ENCODE results near the gene RTKN2.
"Not testable (repeated sequence)": the region's sequence is repeated elsewhere in the genome, so short reads cannot be mapped to it uniquely, and the experiment has no call there.

Gene RTKN2

GRCh38 chr10:62305813-62306212 is 37.2 kb upstream of the RTKN2 start:
- DNase-seq (ENCODE audit: low read depth), result no peak
- no peak overlapping the region for H3K4me3 ChIP-seq (replicated peaks; ENCODE audit: low read depth, low read length)
- no peak for TF ChIP-seq CTCF (IDR thresholded peaks at IDR 0.05; ENCODE audit: low read length, missing control alignments)

GRCh38 chr10:62303922-62304321 is 35.3 kb upstream of the RTKN2 start:
- H3K4me3 ChIP-seq (replicated peaks; ENCODE audit: low read depth, low read length), result no peak overlapping the region
- DNase-seq (ENCODE audit: low read depth), result no peak
- TF ChIP-seq CTCF (IDR thresholded peaks at IDR 0.05; ENCODE audit: low read length, missing control alignments), result no peak

GRCh38 chr10:62302760-62303159 is 34.1 kb upstream of the RTKN2 start:
- no peak for TF ChIP-seq CTCF (IDR thresholded peaks at IDR 0.05; ENCODE audit: low read length, missing control alignments)
- DNase-seq (ENCODE audit: low read depth), result no peak
- H3K4me3 ChIP-seq (replicated peaks; ENCODE audit: low read depth, low read length), result no peak overlapping the region

- DNase-seq (ENCODE audit: low read depth), result no peak
- no peak for TF ChIP-seq CTCF (IDR thresholded peaks at IDR 0.05; ENCODE audit: low read length, missing control alignments)
Measured at GRCh38 chr10:62297857-62298256, 29.2 kb upstream of the RTKN2 start.

GRCh38 chr10:62284221-62284620 is 15.6 kb upstream of the RTKN2 start:
- DNase-seq (ENCODE audit: low read depth), result no peak
- no peak for TF ChIP-seq CTCF (IDR thresholded peaks at IDR 0.05; ENCODE audit: low read length, missing control alignments)
- no peak overlapping the region for H3K4me3 ChIP-seq (replicated peaks; ENCODE audit: low read depth, low read length)

More at GRCh38 chr10:62297857-62298256, 29.2 kb upstream of the RTKN2 start:
- H3K4me3 ChIP-seq (replicated peaks; ENCODE audit: low read depth, low read length), result no peak overlapping the region

GRCh38 chr10:62281348-62281747 is 12.7 kb upstream of the RTKN2 start:
- DNase-seq (ENCODE audit: low read depth); H3K4me3 ChIP-seq (replicated peaks; ENCODE audit: low read depth, low read length): not testable (repeated sequence)

- not testable (repeated sequence) for H3K4me3 ChIP-seq (replicated peaks; ENCODE audit: low read depth, low read length); DNase-seq (ENCODE audit: low read depth)
Measured at GRCh38 chr10:62280392-62280791, 11.7 kb upstream of the RTKN2 start.

GRCh38 chr10:62278441-62278910 is 9.8 kb upstream of the RTKN2 start:
- peak; percentile 30 for DNase-seq (ENCODE audit: low read depth)
- TF ChIP-seq CTCF (IDR thresholded peaks at IDR 0.05; ENCODE audit: low read length, missing control alignments), result no peak
- H3K4me3 ChIP-seq (replicated peaks; ENCODE audit: low read depth, low read length), result no peak overlapping the region
